ENCODE results near the gene NFIA. TPM values are rescaled to one million over a fixed set of nuclear protein-coding genes. Genes with fewer than 3 reads are reported as not detected.

The NFIA gene
- total and polyA plus RNA-seq, 2 of the 13 experiments (the other 11 are each of a cell fraction or from before 2014, with no cell fraction given), result 14.7 to 28.5 TPM

- TF ChIP-seq CTCF (CRISPR knock-in tag; IDR thresholded peaks at IDR 0.05) (no peak), DMAP1 (CRISPR knock-in tag; IDR thresholded peaks at IDR 0.05) (no peak; the same call in 1 of the 2 replicates), FOXP1 (IDR thresholded peaks at IDR 0.05) (peak; percentile 71), FOXP1 (CRISPR knock-in tag; IDR thresholded peaks at IDR 0.05) (peak; percentile 81), FOXK2 (IDR thresholded peaks at IDR 0.05) (0 out of 2 replicates have a peak, but pooled peaks have one; percentile 7), ZNF576 (CRISPR knock-in tag; IDR thresholded peaks at IDR 0.05) (no peak), ZNF431 (CRISPR knock-in tag; IDR thresholded peaks at IDR 0.05; ENCODE audit: borderline replicate concordance, low read depth) (no peak), ZKSCAN8 (CRISPR knock-in tag; IDR thresholded peaks at IDR 0.05; ENCODE audit: borderline replicate concordance) (0 out of 2 replicates have a peak, but pooled peaks have one; percentile 61), KLF6 (CRISPR knock-in tag; IDR thresholded peaks at IDR 0.05) (0 out of 2 replicates have a peak, but pooled peaks have one; percentile 41), PATZ1 (CRISPR knock-in tag; IDR thresholded peaks at IDR 0.05) (no peak), ZNF317 (CRISPR knock-in tag; IDR thresholded peaks at IDR 0.05) (no peak), KAT8 (CRISPR knock-in tag; IDR thresholded peaks at IDR 0.05) (peak; percentile 55; the same call in 1 of the 2 replicates), SATB2 (CRISPR knock-in tag; IDR thresholded peaks at IDR 0.05) (no peak), RXRB (CRISPR knock-in tag; IDR thresholded peaks at IDR 0.05; ENCODE audit: borderline replicate concordance) (peak; percentile 65; the same call in 1 of the 2 replicates), ZNF883 (CRISPR knock-in tag; IDR thresholded peaks at IDR 0.05; ENCODE audit: not compliant biosample characterization) (no peak), GTF2F1 (IDR thresholded peaks at IDR 0.05; ENCODE audit: low read length) (no peak), GMEB2 (CRISPR knock-in tag; IDR thresholded peaks at IDR 0.05; ENCODE audit: low read depth) (no peak), ZBTB37 (CRISPR knock-in tag; IDR thresholded peaks at IDR 0.05) (no peak), ZNF337 (CRISPR knock-in tag; IDR thresholded peaks at IDR 0.05; ENCODE audit: borderline replicate concordance, low read depth) (no peak), ZNF331 (CRISPR knock-in tag; IDR thresholded peaks at IDR 0.05) (peak; percentile 69), THYN1 (CRISPR knock-in tag; IDR thresholded peaks at IDR 0.05; ENCODE audit: borderline replicate concordance, low read depth) (no peak), CBX2 (IDR thresholded peaks at IDR 0.05; ENCODE audit: low read depth, low read length) (no peak), CBX2 (CRISPR knock-in tag; IDR thresholded peaks at IDR 0.05; ENCODE audit: low read depth) (no peak), CEBPG (CRISPR knock-in tag; IDR thresholded peaks at IDR 0.05) (peak; percentile 93), FOXA3 (CRISPR knock-in tag; IDR thresholded peaks at IDR 0.05) (peak; percentile 98), ZKSCAN5 (CRISPR knock-in tag; IDR thresholded peaks at IDR 0.05) (no peak)
These were observed 7.0 kb downstream of the NFIA start (continued) for GRCh38 chr1:61089338-61089737.
